H54 (cell line): ENCODE data around the gene TPD52L2.

Experiments used
- DNase-seq: peaks from one replicate; pipeline ENCODE4 v3.0.0; 2011; ENCODE audit warnings: low spot score, mixed read lengths; ENCODE audit not compliant: insufficient read length
- FAIRE-seq: peaks from 3 replicates; lab custom pipeline; 2011; peaks lifted over from hg19 to GRCh38; lab: Jason Lieb, UNC
- POLR2A ChIP-seq: IDR thresholded peaks from 2 replicates; pipeline ENCODE4 v1.6.1; 2011; ENCODE audit warnings: low read depth, mild to moderate bottlenecking, low read length

The TPD52L2 gene

GRCh38 chr20:63864978-63865640 is at the start of gene TPD52L2:
TSS of gene TPD52L2 (plus strand) at chr20:63865270. CDS start at chr20:63865366, 96 bp downstream.
- TF ChIP-seq POLR2A, result peak; percentile 89
- peak; percentile 100 for DNase-seq
- peak; percentile 76 for FAIRE-seq

- no peak for DNase-seq
- no peak for FAIRE-seq
- TF ChIP-seq POLR2A, result no peak
These were observed 49.3 kb upstream of the TPD52L2 start for GRCh38 chr20:63815615-63816253.

- FAIRE-seq (no peak), DNase-seq (no peak)
- TF ChIP-seq POLR2A, result no peak
These were observed 45.7 kb upstream of the TPD52L2 start for GRCh38 chr20:63819224-63819921.

- TF ChIP-seq POLR2A, result no peak
- no peak for FAIRE-seq
- DNase-seq, result no peak
These were observed 43.3 kb upstream of the TPD52L2 start for GRCh38 chr20:63821811-63822210.

GRCh38 chr20:63822276-63822696 is 42.8 kb upstream of the TPD52L2 start:
- FAIRE-seq (no peak), DNase-seq (no peak)
- no peak for TF ChIP-seq POLR2A

- FAIRE-seq, result no peak
These were observed 41.3 kb upstream of the TPD52L2 start for GRCh38 chr20:63823691-63824311.

GRCh38 chr20:63825331-63826118 is 39.5 kb upstream of the TPD52L2 start:
- FAIRE-seq (no peak), DNase-seq (no peak)
- no peak for TF ChIP-seq POLR2A

More at GRCh38 chr20:63823691-63824311, 41.3 kb upstream of the TPD52L2 start:
- no peak for TF ChIP-seq POLR2A
- DNase-seq, result no peak

- no peak for TF ChIP-seq POLR2A
- FAIRE-seq (no peak), DNase-seq (peak; percentile 91)
These were observed 38.3 kb upstream of the TPD52L2 start for GRCh38 chr20:63826753-63827152.

GRCh38 chr20:63828124-63828523 is 36.9 kb upstream of the TPD52L2 start:
- DNase-seq (no peak), FAIRE-seq (no peak)
- no peak for TF ChIP-seq POLR2A

GRCh38 chr20:63828545-63828944 is 36.5 kb upstream of the TPD52L2 start:
- DNase-seq (no peak), FAIRE-seq (no peak)
- TF ChIP-seq POLR2A, result no peak

GRCh38 chr20:63828951-63829350 is 36.1 kb upstream of the TPD52L2 start:
- FAIRE-seq (no peak), DNase-seq (no peak)
- no peak for TF ChIP-seq POLR2A

- no peak for FAIRE-seq
- no peak for TF ChIP-seq POLR2A
- DNase-seq, result peak; percentile 52
These were observed 35.5 kb upstream of the TPD52L2 start for GRCh38 chr20:63829603-63829944.
